Measurements from ENCODE around the gene RGS19.
"Not testable (repeated sequence)": the region's sequence is repeated elsewhere in the genome, so short reads cannot be mapped to it uniquely, and the experiment has no call there.

The RGS19 gene, protein sequence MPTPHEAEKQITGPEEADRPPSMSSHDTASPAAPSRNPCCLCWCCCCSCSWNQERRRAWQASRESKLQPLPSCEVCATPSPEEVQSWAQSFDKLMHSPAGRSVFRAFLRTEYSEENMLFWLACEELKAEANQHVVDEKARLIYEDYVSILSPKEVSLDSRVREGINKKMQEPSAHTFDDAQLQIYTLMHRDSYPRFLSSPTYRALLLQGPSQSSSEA

GRCh38 chr20:64079273-64080012 is at the start of gene RGS19:
Gene RGS19, minus strand, starts transcription at chr20:64079518. Its CDS starts 2,632 bp downstream, at chr20:64076886.
- DNase-seq (ENCODE audit: low read depth) = peak; percentile 62

DNA sequence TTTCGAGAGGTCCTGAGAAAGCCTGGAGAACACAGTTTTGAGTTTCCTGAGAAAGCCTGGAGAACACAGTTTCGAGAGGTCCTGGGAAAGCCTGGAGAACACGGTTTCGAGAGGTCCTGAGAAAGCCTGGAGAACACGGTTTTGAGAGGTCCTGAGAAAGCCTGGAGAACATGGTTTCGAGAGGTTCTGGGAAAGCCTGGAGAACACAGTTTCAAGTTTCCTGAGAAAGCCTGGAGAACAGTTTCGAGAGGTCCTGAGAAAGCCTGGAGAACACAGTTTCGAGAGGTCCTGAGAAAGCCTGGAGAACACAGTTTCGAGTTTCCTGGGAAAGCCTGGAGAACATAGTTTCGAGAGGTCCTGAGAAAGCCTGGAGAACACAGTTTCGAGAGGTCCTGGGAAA is 44.2 kb upstream of the RGS19 start:
- DNase-seq (ENCODE audit: low read depth) = not testable (repeated sequence)

DNA sequence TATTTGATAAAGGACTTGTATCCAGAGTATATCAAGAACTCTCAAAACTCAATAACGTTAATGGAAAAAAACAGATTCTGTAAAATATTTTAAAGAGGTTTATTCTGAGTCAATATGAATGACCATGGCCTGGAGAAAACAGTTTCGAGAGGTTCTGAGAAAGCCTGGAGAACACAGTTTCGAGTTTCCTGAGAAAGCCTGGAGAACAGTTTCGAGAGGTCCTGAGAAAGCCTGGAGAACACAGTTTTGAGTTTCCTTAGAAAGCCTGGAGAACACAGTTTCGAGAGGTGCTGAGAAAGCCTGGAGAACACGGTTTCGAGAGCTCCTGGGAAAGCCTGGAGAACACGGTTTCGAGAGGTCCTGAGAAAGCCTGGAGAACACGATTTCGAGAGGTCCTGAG is 43.6 kb upstream of the RGS19 start:
- DNase-seq (ENCODE audit: low read depth) = not testable (repeated sequence)

GRCh38 chr20:64121586-64121985 is 42.3 kb upstream of the RGS19 start:
- no peak for DNase-seq (ENCODE audit: low read depth)

DNA sequence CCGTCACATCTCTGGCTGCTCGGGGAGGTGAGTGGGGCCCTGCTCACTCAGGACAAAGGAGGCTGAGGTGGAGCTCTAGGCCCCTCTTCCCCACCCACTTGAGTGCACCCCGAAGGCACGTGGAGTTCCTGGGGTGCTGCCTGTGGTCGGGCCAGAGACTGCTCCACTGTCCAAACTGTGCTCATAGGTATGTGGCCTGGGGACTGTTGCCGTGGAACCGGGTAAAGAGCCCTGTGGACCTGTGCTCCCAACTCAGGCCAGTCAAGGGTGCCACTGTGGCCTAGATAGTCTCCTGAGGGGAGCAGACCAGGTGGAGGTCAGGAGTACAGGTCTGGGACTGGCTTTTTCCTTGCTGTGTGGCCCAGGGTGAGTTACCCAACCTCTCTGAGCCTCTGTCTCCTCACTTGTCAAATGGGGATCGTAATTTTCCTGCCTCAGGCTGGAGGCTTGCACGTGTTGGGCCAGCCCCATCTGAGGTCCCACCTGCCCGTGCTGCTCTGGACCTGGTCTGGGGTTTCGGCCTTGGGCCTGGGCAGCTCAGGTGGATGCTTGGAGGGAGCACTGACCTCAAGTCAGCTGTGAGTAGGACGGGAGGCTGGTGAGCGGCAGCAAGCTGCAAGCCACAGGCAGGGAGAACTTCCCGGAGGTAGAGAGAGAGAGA is 40.5 kb upstream of the RGS19 start:
- no peak for DNase-seq (ENCODE audit: low read depth)

DNA sequence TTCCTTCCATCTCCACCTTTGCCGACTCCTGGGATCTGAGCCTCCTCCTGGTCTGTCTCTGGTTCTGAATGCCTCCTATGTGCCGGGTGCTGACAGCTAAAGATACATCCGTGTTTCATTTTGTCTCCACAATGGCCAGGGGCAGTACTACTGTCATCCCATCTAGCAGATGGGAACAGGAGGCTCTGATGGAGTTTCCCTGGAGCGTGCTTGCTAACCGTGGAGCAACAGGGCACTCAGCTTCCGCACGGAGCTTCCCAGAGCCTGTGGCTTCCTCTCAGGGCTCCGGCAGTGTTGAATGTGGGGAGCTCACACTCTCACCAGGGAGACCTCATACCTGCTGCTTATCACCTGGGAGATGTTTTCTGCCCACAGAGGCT is 40.0 kb upstream of the RGS19 start:
- no peak for DNase-seq (ENCODE audit: low read depth)

GRCh38 chr20:64117432-64117777 is 38.1 kb upstream of the RGS19 start:
- DNase-seq (ENCODE audit: low read depth) = not testable (repeated sequence)

- no peak for DNase-seq (ENCODE audit: low read depth)
These were observed 37.5 kb upstream of the RGS19 start for GRCh38 chr20:64116541-64117431.

- no peak for DNase-seq (ENCODE audit: low read depth)
These were observed 36.7 kb upstream of the RGS19 start for GRCh38 chr20:64116016-64116415.

GRCh38 chr20:64115171-64115911 is 36.0 kb upstream of the RGS19 start:
- DNase-seq (ENCODE audit: low read depth) = no peak

GRCh38 chr20:64114356-64114971 is 35.1 kb upstream of the RGS19 start:
- DNase-seq (ENCODE audit: low read depth) = no peak

GRCh38 chr20:64113796-64114355 is 34.6 kb upstream of the RGS19 start:
- DNase-seq (ENCODE audit: low read depth) = no peak

- DNase-seq (ENCODE audit: low read depth) = no peak
These were observed 34.1 kb upstream of the RGS19 start for GRCh38 chr20:64113444-64113775.

GRCh38 chr20:64112691-64113443 is 33.5 kb upstream of the RGS19 start:
- DNase-seq (ENCODE audit: low read depth) = no peak

- no peak for DNase-seq (ENCODE audit: low read depth)
These were observed 32.7 kb upstream of the RGS19 start for GRCh38 chr20:64111841-64112641.

DNA sequence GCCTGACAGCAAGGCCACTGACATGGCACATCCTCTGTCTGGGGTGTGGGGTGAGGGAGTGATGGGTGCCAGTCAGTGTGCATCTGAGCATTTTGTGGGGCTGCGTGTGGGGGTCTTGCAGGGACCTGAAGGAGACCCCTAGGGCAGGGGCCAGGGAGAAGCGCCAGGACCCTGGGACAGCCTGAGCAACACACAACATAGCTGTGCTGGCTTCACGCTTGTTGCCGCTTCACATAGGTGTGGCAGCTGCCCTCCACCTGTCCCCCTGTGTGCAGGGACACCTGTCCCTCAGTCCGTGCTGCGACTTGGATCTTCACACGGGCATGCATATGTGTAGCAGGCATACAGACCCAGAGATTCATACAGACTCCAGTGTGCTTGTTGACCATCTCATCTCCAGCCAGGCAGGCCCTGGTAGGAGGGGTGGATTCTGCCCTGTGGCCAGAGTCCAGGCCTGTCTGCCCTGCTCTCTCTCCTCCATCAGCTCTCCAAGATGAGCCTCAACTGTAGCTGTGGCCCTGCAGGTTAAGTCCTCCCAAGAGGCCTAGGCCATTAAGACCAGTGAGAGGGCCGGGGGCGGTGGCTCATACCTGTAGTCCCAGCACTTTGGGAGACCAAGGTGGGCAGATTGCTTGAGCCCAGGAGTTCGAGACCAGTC is 31.2 kb upstream of the RGS19 start:
- DNase-seq (ENCODE audit: low read depth) = no peak

DNA sequence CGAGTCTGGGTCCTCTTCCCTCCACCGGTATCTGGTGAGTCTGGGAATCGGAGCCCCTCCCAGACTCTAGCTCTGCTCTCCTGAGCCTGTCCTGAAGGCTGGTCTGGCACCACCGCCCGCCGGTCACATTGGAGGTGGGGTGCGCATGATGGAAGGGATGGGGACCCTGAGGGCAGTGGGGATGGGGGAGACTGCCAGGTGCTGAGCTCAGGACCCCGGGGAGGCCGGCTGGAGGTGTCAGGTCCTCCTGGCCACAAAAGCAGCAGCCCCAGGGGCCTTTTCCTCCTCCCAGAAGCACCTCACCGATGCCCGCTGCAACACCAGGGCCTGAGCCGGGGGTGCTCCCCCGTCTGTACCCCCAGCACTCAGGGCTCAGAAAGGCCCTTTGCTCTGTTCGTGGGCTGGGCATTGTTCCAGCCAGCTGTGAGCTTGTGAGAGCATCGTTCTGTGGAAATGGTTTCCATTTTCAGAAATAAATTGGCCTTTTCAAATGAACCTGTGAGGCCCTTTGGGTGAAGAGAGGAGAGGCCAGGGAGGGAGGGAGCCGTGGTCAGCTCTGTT is 30.6 kb upstream of the RGS19 start:
- DNase-seq (ENCODE audit: low read depth) = no peak

Data from stimulated activated CD8-positive, alpha-beta memory T cell treated with anti-CD3 and anti-CD28 coated beads, Interleukin-12 subunit alpha, Interleukin-12 subunit beta, amount 100 ng/mL, for 4 hours (primary cell).